Measurements from ENCODE around the gene CNTN5. TPM values are rescaled to one million over a fixed set of nuclear protein-coding genes. Genes with fewer than 3 reads are reported as not detected.

CNTN5 gene
- total RNA-seq, 1 experiment from 2014 or later, result not detected

DNA sequence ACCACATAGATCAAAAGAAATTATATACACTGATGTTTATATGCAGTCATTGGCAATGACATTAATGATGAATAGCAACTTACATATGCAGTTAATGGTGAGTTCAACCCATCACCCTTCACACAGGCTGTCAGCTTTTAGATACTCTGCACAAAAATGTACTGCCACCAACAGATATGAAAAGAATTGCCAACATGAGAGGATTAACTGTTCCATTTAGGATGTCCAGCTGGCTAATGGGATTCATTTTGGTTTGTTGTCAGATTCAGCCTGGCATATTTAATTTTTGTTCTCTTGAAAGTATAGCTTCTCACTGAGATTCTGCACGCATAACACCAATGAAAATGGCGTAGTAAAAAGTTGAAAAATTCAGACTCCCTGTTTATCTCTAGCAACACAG lies 1112.4 kb downstream of the CNTN5 start:
- Histone ChIP-seq H2BK12ac (ENCODE audit: insufficient read length, low read depth, low read length) (no peak overlapping the region), H3K4me2 (ENCODE audit: insufficient read depth, insufficient read length, low read length) (no peak overlapping the region), H3K23me2 (ENCODE audit: insufficient read length, low read depth, low read length, poor library complexity, severe bottlenecking) (no peaks in the 10 kb centered on the region), H3K56ac (ENCODE audit: insufficient read length, low read depth, low read length) (no peak overlapping the region), H2BK120ac (ENCODE audit: low read depth, low read length, poor library complexity, severe bottlenecking) (no peak overlapping the region), H3T11ph (ENCODE audit: low read length) (no peak overlapping the region), H2BK5ac (ENCODE audit: insufficient read length, low read length) (no peak overlapping the region), H2BK20ac (ENCODE audit: low read depth, low read length, poor library complexity, severe bottlenecking) (no peak overlapping the region), H3K14ac (ENCODE audit: insufficient read depth, low read length) (no peak overlapping the region), H3K79me1 (ENCODE audit: insufficient read depth, low read depth, low read length, poor library complexity, severe bottlenecking) (no peaks in the 10 kb centered on the region), H4K8ac (replicated peaks; ENCODE audit: insufficient read length, low read depth, low read length) (no peak overlapping the region), H3K27me3 (ENCODE audit: insufficient read depth, low read length) (no peaks in the 10 kb centered on the region), H3K18ac (ENCODE audit: insufficient read length, low read depth, low read length) (no peak overlapping the region), H3K4ac (ENCODE audit: low read depth, low read length) (no peak overlapping the region), H4K20me1 (ENCODE audit: control insufficient read depth, insufficient read depth, insufficient read length) (no peaks in the 10 kb centered on the region), H2AFZ (ENCODE audit: low read length) (no peak overlapping the region), H3K9me3 (ENCODE audit: control insufficient read depth, low read depth, low read length) (no peaks in the 10 kb centered on the region), H3K27ac (ENCODE audit: insufficient read length, low read depth, low read length) (no peak overlapping the region), H4K91ac (ENCODE audit: insufficient read length, low read depth, low read length) (no peak overlapping the region), H4K5ac (ENCODE audit: insufficient read length, low read depth, low read length) (no peak overlapping the region), H3K79me2 (ENCODE audit: insufficient read depth, low read length) (no peaks in the 10 kb centered on the region), H3K4me1 (ENCODE audit: insufficient read depth, low read length) (no peaks in the 10 kb centered on the region; the same call in none of the 2 replicates), H3K9ac (ENCODE audit: extremely low read depth, insufficient read length, low read length) (no peak overlapping the region), H2BK15ac (ENCODE audit: low read depth, low read length) (no peak overlapping the region), H2AK5ac (ENCODE audit: insufficient read length, low read length) (no peak overlapping the region), H3K23ac (ENCODE audit: insufficient read length, low read depth, low read length) (no peak overlapping the region)
- Mint-ChIP-seq H3K4me3 (no peak overlapping the region), H3K9me3 (no peaks in the 10 kb centered on the region), H3K27ac (no peak overlapping the region), H3K4me1 (peaks cover 15 to 16% of the 10 kb centered on the region in 2 experiments), H3K27me3 (ENCODE audit: low read depth) (no peaks in the 10 kb centered on the region), H3K36me3 (ENCODE audit: insufficient read depth in 1 of 3, low read depth in 3 of 3) (no peaks in the 10 kb centered on the region)
- WGBS (ENCODE audit: extremely low coverage, insufficient read length, low lambda C conversion rate), result no CpG with 5 or more reads among the region's 2 CpGs
- no peak for DNase-seq
- TF ChIP-seq, protein P1, sequence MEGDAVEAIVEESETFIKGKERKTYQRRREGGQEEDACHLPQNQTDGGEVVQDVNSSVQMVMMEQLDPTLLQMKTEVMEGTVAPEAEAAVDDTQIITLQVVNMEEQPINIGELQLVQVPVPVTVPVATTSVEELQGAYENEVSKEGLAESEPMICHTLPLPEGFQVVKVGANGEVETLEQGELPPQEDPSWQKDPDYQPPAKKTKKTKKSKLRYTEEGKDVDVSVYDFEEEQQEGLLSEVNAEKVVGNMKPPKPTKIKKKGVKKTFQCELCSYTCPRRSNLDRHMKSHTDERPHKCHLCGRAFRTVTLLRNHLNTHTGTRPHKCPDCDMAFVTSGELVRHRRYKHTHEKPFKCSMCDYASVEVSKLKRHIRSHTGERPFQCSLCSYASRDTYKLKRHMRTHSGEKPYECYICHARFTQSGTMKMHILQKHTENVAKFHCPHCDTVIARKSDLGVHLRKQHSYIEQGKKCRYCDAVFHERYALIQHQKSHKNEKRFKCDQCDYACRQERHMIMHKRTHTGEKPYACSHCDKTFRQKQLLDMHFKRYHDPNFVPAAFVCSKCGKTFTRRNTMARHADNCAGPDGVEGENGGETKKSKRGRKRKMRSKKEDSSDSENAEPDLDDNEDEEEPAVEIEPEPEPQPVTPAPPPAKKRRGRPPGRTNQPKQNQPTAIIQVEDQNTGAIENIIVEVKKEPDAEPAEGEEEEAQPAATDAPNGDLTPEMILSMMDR (conservative IDR thresholded peaks at IDR 0.05), result no peak
